ENCODE data around the gene VAMP8.
"Not testable (repeated sequence)": the region's sequence is repeated elsewhere in the genome, so short reads cannot be mapped to it uniquely, and the experiment has no call there.

The VAMP8 gene

GRCh38 chr2:85577386-85578242 lies at the start of gene VAMP8:
Gene VAMP8 (plus strand): TSS chr2:85577586. CDS start chr2:85577647, 61 bp downstream.
- DNase-seq, result peak; percentile 67

- DNase-seq, result no peak
These were observed 49.6 kb upstream of the VAMP8 start for GRCh38 chr2:85527787-85528186.

DNA sequence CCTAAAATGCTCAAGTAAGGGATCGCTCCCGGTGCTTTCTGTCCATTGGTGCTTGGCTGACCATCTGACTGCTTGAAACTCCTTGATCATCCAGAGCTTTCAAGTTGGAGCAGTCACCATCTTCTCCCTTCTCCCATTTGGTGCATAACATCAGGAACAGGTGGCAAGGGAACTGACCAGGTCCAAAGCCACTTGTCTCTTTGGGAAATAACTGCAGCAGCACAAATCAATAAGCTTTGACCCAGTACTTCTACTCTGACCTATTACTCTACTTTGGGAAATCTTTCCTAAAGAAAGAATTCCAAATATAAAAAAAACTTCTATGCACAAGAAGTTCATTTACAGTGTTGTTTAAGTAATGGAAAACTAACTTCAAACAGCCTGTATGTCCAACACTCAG lies 49.0 kb upstream of the VAMP8 start:
- DNase-seq, result no peak

DNA sequence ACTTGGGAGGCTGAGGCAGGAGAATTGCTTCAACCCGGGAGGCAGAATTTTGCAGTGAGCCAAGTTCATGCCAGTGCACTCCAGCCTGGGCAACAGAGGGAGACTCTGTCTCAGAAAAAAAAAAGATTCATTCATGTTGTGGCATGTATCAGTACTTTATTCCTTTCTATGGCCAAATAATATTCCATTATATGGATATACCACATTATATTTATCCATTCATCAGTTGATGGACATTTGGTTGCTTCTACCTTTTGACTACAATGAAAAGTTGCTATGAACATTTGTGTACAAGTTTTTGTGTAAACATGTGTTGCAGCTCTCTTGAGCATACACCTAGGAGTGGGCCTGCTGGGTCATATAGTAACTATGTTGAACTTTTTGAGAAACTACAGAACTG lies 47.6 kb upstream of the VAMP8 start:
- DNase-seq, result no peak

GRCh38 chr2:85531589-85531988 lies 45.8 kb upstream of the VAMP8 start:
- DNase-seq, result no peak

- no peak for DNase-seq
These were observed 43.3 kb upstream of the VAMP8 start for GRCh38 chr2:85534099-85534498.

DNA sequence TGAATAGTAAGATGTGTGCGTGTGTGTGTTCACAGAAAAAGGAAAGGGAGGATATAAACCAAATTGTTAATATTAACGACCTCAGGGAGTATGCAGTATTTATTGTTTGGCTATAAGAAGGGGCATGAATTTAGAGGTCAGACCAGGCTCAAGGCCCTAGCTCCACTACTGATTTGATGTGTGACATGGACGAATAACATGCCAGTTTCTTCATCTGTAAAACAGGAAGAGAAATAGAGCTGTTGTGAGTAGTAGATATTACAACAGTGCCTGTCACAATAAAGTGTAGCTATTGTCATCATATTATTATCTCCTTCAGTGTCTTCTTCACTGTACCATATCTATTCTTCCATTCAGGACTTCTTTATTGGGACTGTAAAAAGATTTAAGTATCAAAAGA lies 42.5 kb upstream of the VAMP8 start:
- DNase-seq, result no peak

GRCh38 chr2:85536479-85536878 lies 40.9 kb upstream of the VAMP8 start:
- no peak for DNase-seq

DNA sequence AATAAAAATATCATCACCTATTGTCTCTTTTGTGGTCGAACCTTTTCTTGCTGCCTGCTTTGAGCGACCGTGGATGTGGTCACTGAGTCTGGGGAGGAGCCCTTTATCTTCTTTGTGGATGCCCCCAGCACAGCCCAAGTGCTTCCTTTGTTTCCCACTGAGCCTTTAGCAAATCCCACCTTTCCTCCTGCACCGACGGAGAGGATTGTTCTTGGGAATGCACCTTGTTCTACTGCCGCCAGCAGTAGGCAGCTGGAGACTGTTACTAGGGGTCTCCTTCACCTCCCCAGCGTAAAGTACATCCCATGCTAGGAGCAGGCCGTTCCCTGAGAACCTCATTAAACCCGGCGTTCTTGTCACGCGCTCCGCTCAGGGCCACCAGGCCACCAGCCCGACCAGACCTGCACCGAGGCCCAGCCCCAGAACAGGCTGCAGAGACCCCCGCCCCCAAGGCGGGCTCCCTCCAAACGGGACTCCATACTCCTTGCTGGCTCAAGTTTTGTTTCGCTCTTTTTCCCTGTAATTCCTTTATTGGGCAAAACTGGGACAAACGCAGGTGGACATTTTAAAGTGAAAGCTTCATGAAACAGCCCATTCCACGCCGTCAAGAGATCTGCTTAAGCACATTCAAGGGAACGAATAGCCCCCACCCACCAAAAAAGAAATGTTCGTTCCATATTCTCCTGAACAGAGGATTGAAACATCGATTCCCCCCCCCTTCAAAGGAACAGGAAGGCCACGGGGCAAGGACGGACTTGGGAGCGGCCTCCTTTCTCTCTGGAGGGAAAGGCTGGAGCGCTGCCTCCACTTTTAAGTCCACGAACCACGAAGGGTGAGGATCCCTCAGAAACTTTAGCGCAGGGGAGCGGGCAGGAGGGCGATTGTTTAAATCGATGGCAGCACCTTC lies 39.5 kb upstream of the VAMP8 start:
- no peak for DNase-seq

DNA sequence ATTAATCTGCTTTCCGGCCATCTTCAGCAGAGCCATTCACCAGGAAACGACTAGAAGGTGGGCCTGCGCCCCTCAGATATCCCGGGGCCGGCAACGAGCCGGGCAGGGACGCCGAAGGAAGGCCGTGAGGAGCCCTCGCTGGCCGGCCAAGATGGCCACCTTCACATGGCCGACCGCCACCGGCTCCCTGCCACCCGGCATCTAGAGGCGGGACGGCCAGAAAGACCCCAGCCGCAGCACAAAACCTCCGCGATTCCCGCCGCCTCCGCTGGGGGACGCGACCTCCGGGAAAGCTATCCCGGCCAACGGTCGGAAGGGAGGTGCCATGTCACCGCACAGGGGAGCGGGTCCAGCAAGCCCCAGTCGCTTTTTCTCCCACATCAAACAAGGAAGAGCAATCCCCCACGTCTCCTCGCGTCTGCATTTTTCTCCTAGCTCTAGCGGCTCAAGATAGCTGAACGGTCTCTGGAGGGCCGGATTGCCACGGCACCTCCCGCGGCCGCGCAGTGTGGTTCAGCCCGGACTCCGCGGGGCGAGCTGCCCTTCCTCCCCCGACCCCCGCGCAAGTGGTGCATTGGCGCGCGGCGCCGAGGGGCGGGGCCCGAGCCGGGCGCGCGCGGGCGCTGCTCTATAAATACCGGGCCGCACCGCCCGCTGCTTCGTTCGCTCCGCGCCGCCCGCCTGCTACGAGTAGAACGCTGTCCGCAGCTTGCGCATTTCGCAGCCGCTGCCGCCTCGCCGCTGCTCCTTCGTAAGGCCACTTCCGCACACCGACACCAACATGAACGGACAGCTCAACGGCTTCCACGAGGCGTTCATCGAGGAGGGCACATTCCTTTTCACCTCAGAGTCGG lies 38.7 kb upstream of the VAMP8 start, which contains the start of gene MAT2A:
TSS of gene MAT2A (plus strand) at position 662 of the 854 bp plus-strand sequence. CDS start at position 782, 120 bp downstream.
- DNase-seq, result peak; percentile 90

DNA sequence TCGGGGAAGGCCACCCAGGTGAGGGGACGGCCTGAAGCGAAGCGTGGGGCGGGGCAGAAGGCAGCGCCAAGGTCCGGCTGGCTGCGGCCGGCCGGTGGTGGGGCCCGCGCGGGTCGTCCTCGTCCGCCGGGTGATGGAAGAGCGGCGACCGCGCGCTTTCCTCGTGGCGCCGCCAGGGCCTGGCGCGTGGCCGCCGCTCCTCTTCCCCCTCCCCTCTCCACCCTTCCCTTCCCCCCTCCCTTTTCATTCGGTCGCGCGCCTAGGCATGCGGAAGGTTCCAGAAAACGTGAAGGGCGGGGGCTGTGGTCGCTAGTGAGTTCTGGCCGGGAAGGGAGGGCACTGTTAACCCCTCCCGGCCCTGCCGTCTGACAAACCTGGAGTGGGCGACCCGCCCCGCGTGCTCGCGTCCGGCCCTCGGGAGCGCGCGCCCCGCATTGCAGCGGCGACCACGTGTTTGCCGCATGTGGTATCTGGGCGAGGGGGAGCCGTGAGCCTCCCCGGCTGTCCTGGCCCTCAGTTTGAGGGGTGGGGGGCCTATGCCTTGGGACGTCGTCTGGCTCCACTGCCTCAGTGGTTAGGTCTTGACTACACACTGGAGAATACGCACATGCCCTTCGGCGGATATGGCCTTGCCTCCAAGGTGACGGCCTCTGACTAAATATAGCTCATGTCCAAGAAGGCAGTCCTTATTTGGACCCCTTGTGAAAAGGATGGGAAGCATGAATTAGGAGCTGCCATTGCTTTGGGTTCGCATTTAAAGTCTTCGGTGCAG lies 37.8 kb upstream of the VAMP8 start:
- peak; percentile 82 for DNase-seq

- no peak for DNase-seq
These were observed 37.2 kb upstream of the VAMP8 start for GRCh38 chr2:85540133-85540648.

DNA sequence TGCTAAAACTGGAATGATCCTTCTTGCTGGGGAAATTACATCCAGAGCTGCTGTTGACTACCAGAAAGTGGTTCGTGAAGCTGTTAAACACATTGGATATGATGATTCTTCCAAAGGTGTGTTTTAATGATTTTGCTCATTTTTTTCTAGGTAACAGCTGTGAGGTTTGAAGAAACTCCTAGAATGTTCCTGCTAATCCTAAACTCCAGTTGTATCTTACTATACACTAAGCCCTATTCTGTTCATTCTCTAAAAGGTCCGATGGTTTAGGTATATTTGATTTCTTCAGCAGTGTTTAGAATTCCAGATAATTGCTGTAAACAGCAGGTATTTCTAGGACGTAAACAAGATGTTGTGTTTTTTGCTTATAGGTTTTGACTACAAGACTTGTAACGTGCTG lies 36.1 kb upstream of the VAMP8 start:
- DNase-seq, result no peak

DNA sequence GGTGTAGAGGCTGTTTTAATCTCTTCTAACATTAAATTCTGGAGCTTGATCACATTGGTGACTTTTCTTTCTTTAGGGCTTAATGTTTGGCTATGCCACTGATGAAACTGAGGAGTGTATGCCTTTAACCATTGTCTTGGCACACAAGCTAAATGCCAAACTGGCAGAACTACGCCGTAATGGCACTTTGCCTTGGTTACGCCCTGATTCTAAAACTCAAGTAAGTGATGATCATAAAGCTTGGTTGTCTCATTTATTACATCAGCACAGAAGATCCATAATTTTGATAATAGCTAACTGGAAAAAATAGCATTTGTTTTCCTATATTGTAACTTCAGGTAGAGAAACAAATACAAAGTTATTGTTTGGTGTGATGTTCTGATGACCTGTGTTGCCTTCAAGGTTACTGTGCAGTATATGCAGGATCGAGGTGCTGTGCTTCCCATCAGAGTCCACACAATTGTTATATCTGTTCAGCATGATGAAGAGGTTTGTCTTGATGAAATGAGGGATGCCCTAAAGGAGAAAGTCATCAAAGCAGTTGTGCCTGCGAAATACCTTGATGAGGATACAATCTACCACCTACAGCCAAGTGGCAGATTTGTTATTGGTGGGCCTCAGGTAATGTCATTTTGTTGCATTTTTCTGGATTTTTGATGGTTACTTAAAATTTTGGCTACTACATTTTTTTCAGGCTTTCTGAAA lies 35.5 kb upstream of the VAMP8 start:
- DNase-seq, result no peak

GRCh38 chr2:85542777-85543176 lies 34.6 kb upstream of the VAMP8 start:
- no peak for DNase-seq

DNA sequence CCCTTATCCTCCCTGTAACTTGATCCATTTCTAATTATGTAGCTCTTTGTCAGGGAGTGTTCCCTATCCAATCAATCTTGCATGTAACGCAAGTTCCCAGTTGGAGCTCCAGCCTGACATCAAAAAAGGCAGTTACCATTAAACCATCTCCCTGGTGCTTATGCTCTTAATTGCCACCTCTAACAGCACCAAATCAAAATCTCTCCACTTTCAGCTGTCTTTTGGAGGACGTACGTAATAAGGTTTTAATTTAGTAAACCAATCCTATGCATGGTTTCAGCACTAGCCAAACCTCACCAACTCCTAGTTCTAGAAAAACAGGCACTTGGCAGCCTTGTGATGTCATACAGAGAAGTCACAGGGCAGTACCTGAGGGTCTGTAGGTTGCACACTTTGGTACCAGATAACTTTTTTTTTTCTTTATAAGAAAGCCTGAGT lies 33.1 kb upstream of the VAMP8 start:
- not testable (repeated sequence) for DNase-seq

- DNase-seq, result not testable (repeated sequence)
These were observed 32.2 kb upstream of the VAMP8 start for GRCh38 chr2:85544915-85545779.

GRCh38 chr2:85545780-85546240 lies 31.6 kb upstream of the VAMP8 start:
- no peak for DNase-seq

- no peak for DNase-seq
These were observed 30.1 kb upstream of the VAMP8 start for GRCh38 chr2:85547089-85547858.
